Erythroblast (primary cell): ENCODE results near the gene PHF3.

Source experiments
- GATA1 ChIP-seq: IDR thresholded peaks from 2 replicates; pipeline ENCODE4 v1.6.1; 2011; ENCODE audit warnings: low read depth, mild to moderate bottlenecking, control low read depth, low read length, moderate library complexity
- POLR2A ChIP-seq: IDR thresholded peaks from 2 replicates; pipeline ENCODE4 v1.6.1; 2011; ENCODE audit warnings: mild to moderate bottlenecking, low read length

- TF ChIP-seq POLR2A (no peak), GATA1 (no peak)
These were observed 26.4 kb upstream of the PHF3 start for GRCh38 chr6:63609231-63609630.
